ENCODE results near the gene YOD1.

The YOD1 gene

GRCh38 chr1:207024202-207025145, 26.5 kb downstream of the YOD1 start:
- DNase-seq, result peak; percentile 14 to 26

DNA sequence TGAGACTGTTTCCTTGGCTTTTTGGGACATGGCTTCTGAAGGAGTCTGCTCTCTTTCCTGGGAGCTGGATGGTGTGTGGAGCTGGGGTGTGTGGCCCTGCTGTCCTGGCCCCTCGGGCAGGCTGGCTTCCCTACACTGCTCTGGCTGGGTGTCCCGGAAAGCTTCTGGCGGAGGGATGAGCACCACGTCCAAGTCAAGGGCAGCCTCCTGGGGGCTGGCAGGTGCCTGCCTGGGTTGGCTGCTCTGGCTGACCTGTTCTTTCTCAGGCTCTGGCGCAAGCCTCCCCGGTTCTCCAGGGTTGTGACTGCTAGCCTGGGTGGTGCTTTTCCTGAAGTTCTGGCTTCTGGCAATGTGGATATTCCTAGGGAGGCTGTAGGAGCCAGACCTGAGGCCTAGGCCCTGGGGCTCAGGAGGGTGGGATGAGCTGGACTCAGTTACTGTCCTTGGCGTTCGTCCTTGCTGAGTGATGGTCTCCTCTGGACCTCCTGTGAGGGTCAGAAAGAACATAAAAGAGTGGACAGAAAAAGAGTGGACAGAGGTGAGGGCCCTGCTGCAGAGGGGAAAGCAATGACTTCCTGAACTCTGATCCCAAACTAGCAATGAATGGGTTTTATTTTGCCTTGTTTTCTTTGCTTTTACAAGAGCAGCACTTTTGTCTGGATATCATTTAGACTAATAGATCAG, 27.9 kb downstream of the YOD1 start:
- DNase-seq, result no peak

GRCh38 chr1:207021876-207022596, 29.0 kb downstream of the YOD1 start:
- DNase-seq, result no peak

DNA sequence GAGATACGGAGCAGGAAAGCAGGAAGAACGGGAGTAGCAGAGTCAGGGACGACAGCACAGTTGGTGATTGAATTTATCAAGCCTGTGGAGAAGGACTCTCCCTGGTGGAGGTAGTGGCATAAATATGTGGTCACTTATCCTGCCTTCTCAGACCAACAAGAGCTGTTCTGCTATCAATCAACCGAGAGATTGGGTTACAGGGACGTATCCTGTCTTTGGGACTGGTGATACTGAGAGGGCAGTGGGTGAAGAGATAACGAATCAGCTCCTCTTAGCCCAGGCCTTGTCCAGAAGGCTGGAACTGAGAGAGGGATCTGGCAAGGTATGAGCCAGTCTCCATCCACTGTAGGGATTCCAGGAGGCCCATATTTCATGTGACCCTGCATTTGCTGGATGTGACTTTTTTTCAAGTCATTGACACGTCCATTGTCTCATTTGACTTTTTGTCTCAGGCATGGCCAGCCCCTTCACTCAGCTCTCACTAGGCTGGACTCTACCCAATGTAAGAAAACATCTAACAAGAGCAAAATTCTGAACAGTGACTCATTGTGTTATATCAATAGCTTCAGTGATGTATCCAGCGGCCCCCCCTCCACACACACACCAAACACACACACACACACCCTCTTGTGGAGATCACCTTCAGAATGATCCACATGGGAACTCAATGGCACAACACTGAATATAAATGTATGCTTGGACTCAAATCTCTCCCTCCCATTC, 29.7 kb downstream of the YOD1 start:
- no peak for DNase-seq

DNA sequence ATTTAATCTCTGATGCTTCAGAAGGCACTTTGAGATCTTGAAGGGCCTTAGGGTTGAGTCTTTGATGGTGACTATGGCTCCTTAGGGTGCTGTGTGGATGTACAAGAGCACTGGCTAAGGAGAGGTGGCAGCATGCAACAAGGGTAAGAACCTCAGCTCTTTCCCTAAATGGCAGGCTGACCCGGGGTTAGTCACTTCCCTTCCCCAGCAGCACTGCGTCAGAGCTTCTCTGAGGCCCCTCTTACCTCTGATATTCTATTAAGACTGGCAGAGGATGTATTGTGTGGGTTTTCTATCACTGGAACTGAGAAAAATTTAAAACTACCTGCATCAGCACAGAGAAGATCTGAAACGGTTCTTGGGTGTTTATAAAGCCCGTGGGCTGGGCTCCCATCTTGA, 30.3 kb downstream of the YOD1 start:
- DNase-seq, result no peak

DNA sequence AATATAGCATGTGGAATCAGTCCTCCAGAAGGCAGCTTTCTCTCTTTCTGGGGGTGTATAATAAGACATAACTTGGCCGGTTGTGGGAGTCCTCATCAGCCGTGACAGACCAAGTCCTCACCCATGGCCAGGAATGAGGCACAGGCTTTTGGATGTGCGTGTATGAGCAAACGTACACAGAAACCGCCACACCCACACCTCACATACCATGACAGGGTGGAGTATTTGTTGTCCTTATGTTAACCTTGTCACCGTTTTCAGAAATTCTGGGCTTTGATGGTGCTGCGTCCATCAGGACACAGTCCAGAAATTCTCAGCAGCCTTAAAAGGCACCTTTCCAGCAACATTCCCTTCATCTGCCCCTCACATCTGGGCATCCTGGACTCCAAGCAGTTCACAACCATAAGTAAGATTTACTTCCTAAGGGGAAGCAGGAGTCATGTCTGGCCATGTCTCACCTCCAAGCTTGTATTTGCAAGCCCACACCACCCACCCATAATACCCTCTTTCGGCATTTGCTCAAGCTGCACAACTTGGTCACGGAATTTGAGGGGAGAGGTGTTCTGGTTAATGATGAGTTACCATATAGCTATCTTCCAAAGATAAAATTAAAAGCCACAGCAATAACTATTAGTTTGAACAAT, 30.8 kb downstream of the YOD1 start:
- no peak for DNase-seq

GRCh38 chr1:207019661-207020060, 31.3 kb downstream of the YOD1 start:
- no peak for DNase-seq

GRCh38 chr1:207019161-207019560, 31.8 kb downstream of the YOD1 start:
- no peak for DNase-seq

GRCh38 chr1:207018707-207019106, 32.3 kb downstream of the YOD1 start:
- no peak for DNase-seq

GRCh38 chr1:207017615-207018559, 33.1 kb downstream of the YOD1 start:
- no peak for DNase-seq

DNA sequence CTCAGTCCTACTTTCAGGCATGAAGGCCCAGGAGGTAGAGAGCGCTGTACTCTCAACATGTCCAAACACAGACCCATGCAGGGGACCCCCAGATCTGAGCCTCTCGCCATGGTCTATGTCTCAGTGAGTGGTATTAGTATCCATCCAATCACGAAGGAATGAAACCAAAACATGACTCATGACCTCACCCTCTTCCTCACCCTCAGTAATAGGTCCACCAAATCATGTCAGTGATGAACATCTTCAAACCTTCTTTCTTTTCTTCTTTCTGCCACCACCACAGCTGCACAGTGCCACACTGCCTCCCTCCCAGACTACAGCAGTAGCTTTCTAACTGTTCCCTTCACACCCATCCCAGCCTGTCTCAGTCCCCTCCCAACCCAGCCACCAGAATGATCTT, 35.2 kb downstream of the YOD1 start:
- DNase-seq, result no peak

DNA sequence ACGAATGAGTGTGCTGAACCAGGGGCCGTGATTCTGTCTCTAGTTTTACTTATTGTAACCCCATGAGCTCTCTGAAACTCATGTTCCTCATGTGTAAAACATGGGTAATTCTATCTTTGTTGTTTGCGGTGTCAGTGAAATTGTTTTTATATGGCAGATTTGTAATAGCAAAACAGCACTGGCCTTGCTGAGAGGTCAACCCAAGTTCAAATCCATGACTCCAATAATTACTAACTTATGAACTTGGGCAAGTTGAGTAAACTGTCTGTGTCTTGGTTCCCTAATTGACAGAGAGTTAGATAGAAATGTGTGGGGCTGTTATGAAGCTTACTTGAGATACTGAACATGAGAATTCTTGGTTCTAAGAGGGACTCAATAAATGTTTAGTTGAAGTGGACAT, 36.3 kb downstream of the YOD1 start:
- DNase-seq, result no peak

DNA sequence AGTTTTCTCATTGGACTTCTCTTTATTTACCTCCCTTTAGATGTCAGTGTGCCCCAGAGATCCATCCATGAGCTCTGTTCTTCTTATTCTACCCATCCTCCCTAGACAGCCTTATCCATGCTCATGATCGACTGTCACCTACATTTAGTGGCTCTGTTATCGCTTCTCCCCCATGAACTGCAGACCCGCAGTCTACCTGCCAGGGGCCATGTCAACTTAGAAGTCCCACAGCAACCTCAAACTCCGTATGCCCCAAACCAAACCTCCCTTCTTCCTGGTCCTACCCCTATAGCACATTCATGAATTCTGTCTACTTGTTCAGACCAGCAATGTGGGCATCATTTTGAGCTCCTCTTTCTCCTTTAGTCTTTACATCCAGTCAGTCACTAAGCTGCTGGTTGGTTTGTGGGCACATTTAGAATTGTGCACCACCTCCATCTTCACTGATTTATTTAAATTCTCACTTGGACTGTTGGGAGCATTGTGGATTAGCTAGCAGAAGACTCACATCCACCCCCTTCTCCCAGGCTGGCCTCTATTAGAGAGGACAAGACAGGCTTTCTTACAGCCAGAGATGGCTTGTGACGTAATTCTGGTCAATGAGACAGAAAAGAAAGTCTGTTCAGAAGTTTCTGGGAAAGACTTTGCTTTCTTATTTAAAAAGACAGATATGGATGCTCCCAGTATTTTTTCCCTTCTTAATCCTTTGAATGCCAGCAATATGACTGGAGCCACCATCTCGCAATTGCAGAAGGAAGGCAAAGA, 37.5 kb downstream of the YOD1 start:
- DNase-seq, result no peak

DNA sequence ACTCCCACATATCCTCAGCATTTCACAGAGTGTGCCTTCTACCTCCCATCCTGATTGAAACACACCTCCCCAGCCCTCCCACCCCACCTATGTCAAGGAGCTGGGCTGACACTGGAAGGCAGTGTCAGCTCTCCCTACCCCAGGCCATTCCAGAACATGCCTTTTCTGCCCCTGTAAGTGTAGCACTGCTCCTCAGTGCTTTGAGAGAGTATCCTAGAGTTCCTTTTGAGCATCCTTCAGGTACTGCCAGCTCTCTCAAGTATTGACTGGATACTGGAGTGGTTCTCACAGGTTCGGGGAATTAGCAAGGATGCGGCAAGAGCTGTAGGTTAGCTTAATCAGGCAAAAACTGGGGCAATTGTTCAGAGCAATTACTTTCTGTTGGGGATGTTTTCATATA, 40.3 kb downstream of the YOD1 start:
- DNase-seq, result no peak

GRCh38 chr1:207009945-207010344, 41.1 kb downstream of the YOD1 start:
- DNase-seq, result no peak

DNA sequence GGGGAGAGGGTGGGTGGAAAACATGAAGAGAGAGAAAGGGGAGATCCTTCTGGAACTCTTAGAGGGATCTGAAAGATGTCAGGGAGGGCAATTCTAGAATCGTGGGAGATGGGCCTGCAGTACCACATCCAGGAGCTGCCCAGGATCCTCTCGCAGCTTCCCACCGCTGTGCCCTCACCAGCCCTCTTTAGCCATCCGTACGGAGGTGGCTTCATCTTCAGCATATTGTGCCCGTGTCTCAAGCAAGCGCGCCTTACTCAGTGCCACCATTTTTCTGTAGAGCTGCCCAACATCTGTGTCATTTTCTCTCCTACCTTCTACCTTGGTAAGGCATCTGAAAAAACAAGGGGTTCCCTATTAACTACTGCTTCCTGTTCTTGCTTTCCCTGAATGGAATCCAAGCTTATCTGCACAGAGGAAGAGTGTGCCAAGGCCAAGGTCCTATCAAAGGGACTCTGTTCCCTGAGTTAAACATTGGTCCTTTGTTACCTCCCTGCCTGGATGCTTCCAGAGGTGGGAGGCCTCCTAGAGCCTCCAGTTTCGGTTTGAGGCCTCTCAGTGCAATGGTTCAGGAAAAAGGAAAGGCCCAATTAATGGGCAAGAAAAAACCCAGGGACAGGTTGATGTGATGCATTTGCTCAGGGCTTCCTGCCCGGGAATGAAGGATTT, 41.7 kb downstream of the YOD1 start:
- no peak for DNase-seq

GRCh38 chr1:207007352-207008033, 43.5 kb downstream of the YOD1 start:
- no peak for DNase-seq

GRCh38 chr1:207006914-207007313, 44.1 kb downstream of the YOD1 start:
- no peak for DNase-seq

- DNase-seq, result no peak
These were observed 44.9 kb downstream of the YOD1 start for GRCh38 chr1:207006083-207006482.

All from activated CD4-positive, alpha-beta T cell treated with anti-CD3 and anti-CD28 coated beads, Interleukin-2, amount 50 U/mL, for 48 hours (primary cell).